ENCODE data around the gene ARID5B.

ARID5B gene

GRCh38 chr10:61965703-61966395 lies 64.3 kb downstream of the ARID5B start:
- no peak for TF ChIP-seq CTCF (IDR thresholded peaks at IDR 0.05; ENCODE audit: insufficient read depth, missing control alignments)
- FAIRE-seq (no peak), DNase-seq (ENCODE audit: insufficient read length, low spot score) (no peak)

- no peak for FAIRE-seq
- DNase-seq (ENCODE audit: insufficient read length, low spot score), result no peak
- no peak for TF ChIP-seq CTCF (IDR thresholded peaks at IDR 0.05; ENCODE audit: insufficient read depth, missing control alignments)
Observed at GRCh38 chr10:61967298-61967697, 65.8 kb downstream of the ARID5B start.

- no peak for TF ChIP-seq CTCF (IDR thresholded peaks at IDR 0.05; ENCODE audit: insufficient read depth, missing control alignments)
- FAIRE-seq (no peak), DNase-seq (ENCODE audit: insufficient read length, low spot score) (no peak)
Observed at GRCh38 chr10:61970182-61971002, 68.9 kb downstream of the ARID5B start.

GRCh38 chr10:61971003-61971325 lies 69.5 kb downstream of the ARID5B start:
- no peak for TF ChIP-seq CTCF (IDR thresholded peaks at IDR 0.05; ENCODE audit: insufficient read depth, missing control alignments)
- DNase-seq (ENCODE audit: insufficient read length, low spot score) (no peak), FAIRE-seq (no peak)

GRCh38 chr10:61973169-61973568 lies 71.7 kb downstream of the ARID5B start:
- FAIRE-seq, result no peak
- no peak for DNase-seq (ENCODE audit: insufficient read length, low spot score)
- TF ChIP-seq CTCF (IDR thresholded peaks at IDR 0.05; ENCODE audit: insufficient read depth, missing control alignments), result no peak

GRCh38 chr10:61973906-61974305 lies 72.4 kb downstream of the ARID5B start:
- no peak for TF ChIP-seq CTCF (IDR thresholded peaks at IDR 0.05; ENCODE audit: insufficient read depth, missing control alignments)
- DNase-seq (ENCODE audit: insufficient read length, low spot score) (no peak), FAIRE-seq (no peak)

Data from D721Med (cell line).